NB4 (cell line): ENCODE data around the gene SNX19.
"Not testable (repeated sequence)": the region's sequence is repeated elsewhere in the genome, so short reads cannot be mapped to it uniquely, and the experiment has no call there.

Experiments used
- DNase-seq: peaks from one replicate; pipeline ENCODE4 v3.0.0; 2010; ENCODE audit warnings: low read depth
- H3K4me3 ChIP-seq: one replicate; pipeline ENCODE4 v1.5.1; 2011; ENCODE audit warnings: mild to moderate bottlenecking, low read depth, low read length, moderate library complexity
- CTCF ChIP-seq: IDR thresholded peaks from one replicate; pipeline ENCODE4 v1.5.1; 2012; ENCODE audit warnings: low read depth, low read length
- MAX ChIP-seq: IDR thresholded peaks from 2 replicates; pipeline ENCODE4 v1.6.1; 2011; ENCODE audit warnings: low read depth, low read length
- MYC ChIP-seq: IDR thresholded peaks from 2 replicates; pipeline ENCODE4 v1.6.1; 2011; ENCODE audit warnings: low read depth, low read length
- POLR2A ChIP-seq: IDR thresholded peaks from 2 replicates; pipeline ENCODE4 v1.6.1; 2011; ENCODE audit warnings: mild to moderate bottlenecking; ENCODE audit not compliant: insufficient read length; ENCODE audit errors: extremely low read depth

SNX19 gene

GRCh38 chr11:130945896-130946295, 29.6 kb upstream of the SNX19 start:
- TF ChIP-seq POLR2A (no peak), MYC (no peak)
- no peak overlapping the region for H3K4me3 ChIP-seq
- DNase-seq = no peak

DNA sequence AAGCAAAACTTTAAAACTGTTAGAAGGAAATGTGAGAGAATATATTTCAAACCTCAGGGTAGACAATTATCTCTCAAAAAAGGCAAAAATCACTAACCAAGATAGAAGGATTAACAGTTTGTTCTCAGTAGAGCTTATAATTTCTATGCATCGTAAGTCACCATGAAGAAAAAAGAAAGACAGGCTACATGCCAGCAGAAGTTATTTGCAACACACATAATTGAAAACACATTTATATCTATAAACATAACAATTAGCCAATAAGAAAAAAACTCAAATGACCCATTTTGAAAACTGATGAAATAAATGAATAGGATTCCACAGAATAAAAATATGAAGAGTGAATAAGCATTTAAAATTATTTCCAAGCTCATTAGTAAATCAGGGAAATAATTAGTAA, 24.4 kb upstream of the SNX19 start:
- H3K4me3 ChIP-seq = no peak overlapping the region
- DNase-seq = no peak
- TF ChIP-seq POLR2A (no peak), MAX (no peak), MYC (no peak), CTCF (no peak)

DNA sequence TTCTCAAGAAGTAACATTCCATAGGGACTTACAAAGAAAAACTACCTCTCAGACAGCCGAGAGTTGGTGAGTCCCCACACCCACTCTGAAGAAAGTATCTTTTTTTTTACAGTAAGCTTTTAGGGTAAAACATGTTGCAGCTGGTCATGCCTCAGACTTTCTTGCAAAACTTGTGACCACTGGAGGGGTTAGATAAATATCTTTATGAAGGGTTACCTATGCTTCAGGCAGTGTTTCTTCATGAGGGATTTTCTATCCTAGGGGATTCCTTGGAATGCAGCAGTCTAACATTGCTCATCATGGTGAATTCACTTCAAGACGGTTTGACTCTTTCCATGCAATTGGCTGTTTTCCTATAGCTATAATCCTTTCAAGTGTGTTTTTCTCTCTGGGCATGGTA, 20.8 kb upstream of the SNX19 start:
- TF ChIP-seq CTCF (no peak), MAX (no peak), POLR2A (no peak), MYC (no peak)
- H3K4me3 ChIP-seq = no peak overlapping the region
- DNase-seq = no peak

GRCh38 chr11:130932086-130932712, 15.9 kb upstream of the SNX19 start:
- no peak for TF ChIP-seq MAX
- no peak for TF ChIP-seq CTCF
- no peak for TF ChIP-seq MYC
- TF ChIP-seq POLR2A = no peak
- H3K4me3 ChIP-seq = no peak overlapping the region
- no peak for DNase-seq

DNA sequence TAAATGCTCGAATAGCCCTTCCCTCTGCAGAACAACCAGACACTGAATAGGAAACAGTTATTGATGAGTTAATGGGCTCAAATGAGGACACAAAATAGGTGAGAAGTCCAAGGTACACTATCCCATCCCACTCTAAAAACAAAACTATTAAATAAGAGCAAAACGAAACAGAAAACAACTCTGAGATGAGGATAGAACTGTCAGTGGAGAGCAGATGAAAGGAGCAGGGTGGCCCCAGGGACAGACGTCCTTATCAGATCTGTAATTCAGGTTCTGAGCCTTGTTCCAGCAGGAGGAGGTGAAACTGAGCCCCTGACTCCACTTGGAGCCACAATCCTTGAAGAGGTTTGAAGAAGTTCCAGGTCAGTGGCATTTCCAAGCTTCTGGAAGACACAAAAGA, 8.5 kb upstream of the SNX19 start:
- no peak overlapping the region for H3K4me3 ChIP-seq

DNA sequence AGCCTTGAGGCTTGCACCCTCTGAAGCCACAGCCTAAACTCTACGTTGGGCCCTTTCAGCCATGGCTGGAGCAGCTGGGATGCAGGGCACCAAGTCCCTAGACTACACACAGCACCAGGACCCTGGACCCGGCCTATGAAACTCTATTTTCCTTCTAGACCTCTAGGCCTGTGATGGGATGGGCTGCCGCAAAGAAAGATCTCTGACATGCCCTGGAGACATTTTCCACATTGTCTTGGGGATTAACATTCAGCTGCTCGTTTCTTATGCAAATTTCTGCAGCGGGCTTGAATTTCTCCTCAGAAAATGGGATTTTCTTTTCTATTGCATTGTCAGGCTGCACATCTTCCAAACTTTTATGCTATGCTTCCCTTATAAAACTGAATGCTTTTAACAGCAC, 4.3 kb upstream of the SNX19 start:
- not testable (repeated sequence) for H3K4me3 ChIP-seq

More for the DNA sequence above, 8.5 kb upstream of the SNX19 start:
- DNase-seq = no peak
- TF ChIP-seq CTCF (no peak), MAX (no peak), MYC (no peak), POLR2A (no peak)

DNA sequence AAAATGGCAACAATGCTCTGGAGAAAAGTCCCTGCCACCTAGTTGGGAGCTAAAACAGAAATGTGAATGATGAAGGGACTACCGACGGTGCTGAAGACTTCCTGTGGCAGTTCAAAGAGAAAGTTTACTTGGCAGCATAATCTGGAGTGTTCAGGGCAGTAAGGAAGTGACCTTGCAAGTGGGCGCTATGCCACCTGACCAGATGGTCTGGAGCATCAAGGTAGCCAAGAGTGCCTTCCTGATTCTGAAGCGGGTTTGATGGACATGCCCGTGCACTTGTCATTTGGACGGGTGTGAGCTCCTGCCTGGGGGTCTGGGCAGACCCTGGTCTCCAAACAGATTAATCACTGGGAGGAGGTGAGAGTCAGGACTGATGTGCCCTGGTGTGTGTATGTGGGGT, 1.8 kb upstream of the SNX19 start:
- no peak overlapping the region for H3K4me3 ChIP-seq
- DNase-seq = no peak
- TF ChIP-seq MAX = no peak
- TF ChIP-seq CTCF = no peak
- TF ChIP-seq POLR2A = no peak
- TF ChIP-seq MYC = no peak

More for the DNA sequence above, 4.3 kb upstream of the SNX19 start:
- not testable (repeated sequence) for DNase-seq
